ENCODE data around the gene FABP3. TPM values are rescaled to one million over a fixed set of nuclear protein-coding genes. Genes with fewer than 3 reads are reported as not detected.
A peak's percentile ranks its signal among the peaks of the same experiment; 100 is the strongest.

The FABP3 gene
- total RNA-seq, 6 donors from 2014 or later, result 4.2 to 98.9 (median 27.2) TPM

DNA sequence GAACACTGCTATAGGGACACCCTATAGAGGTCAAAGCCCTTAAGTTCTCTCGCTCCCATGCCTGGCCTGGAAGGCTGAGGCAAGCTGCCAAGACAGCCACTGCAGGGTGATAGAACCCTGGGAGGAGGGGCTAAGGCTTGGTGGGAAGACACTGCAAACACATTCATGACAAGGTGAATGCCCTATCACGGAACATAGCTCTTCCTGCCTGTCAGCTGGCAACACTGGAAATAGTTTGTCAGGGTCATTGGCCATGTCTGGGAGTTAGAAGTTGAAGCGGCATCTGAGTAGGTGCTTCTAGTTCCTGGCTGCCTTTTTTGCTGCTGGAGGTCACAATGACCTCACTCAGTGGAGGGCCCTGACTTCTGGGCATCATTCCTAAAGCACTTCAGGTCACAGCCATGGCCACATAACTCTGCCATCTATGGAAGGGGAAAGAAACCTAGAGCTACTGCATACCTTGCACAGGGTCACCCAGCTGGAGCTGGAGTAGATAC lies 4.2 kb downstream of the FABP3 start:
- DNase-seq (peak in 1 of 2 donors; percentile 64), ATAC-seq (ENCODE audit: low FRiP score in 2 of 2) (peak in 1 of 2 donors; percentile 24)
- H3K27ac ChIP-seq, result peak overlapping the region in 2 of 4 donors; percentile 30 to 65

DNA sequence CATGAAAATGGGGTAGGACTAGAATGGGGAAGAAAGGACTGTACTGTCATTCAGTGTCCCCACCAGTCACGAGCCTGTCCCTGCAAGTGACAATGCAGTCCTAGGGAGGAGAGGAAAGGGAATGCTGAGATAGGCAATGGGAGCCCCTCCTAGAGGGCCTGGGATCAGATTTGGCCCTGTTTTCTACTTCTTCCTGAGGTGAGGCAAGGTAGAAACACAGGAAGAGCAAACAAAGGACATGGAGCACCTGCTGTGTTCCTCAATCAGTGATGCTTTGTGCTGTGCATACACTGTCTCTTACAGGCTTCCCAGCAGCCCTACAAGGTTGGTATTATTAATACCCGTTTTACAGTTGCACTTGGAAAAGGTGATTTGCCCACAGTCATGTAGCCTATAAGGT lies 6.1 kb downstream of the FABP3 start:
- 83 to 98% methylated on average over 2 of the region's 2 CpGs for WGBS, 2 donors
- ATAC-seq (ENCODE audit: low FRiP score in 2 of 2) (no peak), DNase-seq (no peak)
- TF ChIP-seq, protein P1, sequence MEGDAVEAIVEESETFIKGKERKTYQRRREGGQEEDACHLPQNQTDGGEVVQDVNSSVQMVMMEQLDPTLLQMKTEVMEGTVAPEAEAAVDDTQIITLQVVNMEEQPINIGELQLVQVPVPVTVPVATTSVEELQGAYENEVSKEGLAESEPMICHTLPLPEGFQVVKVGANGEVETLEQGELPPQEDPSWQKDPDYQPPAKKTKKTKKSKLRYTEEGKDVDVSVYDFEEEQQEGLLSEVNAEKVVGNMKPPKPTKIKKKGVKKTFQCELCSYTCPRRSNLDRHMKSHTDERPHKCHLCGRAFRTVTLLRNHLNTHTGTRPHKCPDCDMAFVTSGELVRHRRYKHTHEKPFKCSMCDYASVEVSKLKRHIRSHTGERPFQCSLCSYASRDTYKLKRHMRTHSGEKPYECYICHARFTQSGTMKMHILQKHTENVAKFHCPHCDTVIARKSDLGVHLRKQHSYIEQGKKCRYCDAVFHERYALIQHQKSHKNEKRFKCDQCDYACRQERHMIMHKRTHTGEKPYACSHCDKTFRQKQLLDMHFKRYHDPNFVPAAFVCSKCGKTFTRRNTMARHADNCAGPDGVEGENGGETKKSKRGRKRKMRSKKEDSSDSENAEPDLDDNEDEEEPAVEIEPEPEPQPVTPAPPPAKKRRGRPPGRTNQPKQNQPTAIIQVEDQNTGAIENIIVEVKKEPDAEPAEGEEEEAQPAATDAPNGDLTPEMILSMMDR (IDR thresholded peaks at IDR 0.05), result no peak
- TF ChIP-seq POLR2A (IDR thresholded peaks at IDR 0.05), result no peak
- TF ChIP-seq POLR2AphosphoS5 (IDR thresholded peaks at IDR 0.05), result no peak
- TF ChIP-seq EP300 (IDR thresholded peaks at IDR 0.05), result no peak
- Histone ChIP-seq H3K4me1 (peaks cover 0 to 4% (median 3%) of the 10 kb centered on the region in 4 donors), H3K27ac (no peak overlapping the region), H3K36me3 (peaks cover 5 to 37% (median 17%) of the 10 kb centered on the region in 4 donors), H3K9me3 (no peaks in the 10 kb centered on the region), H3K27me3 (no peaks in the 10 kb centered on the region), H3K4me3 (no peak overlapping the region)

More for the DNA sequence above, 4.2 kb downstream of the FABP3 start:
- Histone ChIP-seq H3K27me3 (no peaks in the 10 kb centered on the region), H3K4me3 (no peak overlapping the region), H3K36me3 (peaks cover 5 to 21% (median 13%) of the 10 kb centered on the region in 4 donors), H3K9me3 (no peaks in the 10 kb centered on the region), H3K4me1 (peaks cover 11 to 20% (median 19%) of the 10 kb centered on the region in 4 donors)
- WGBS, 2 donors, result 48 to 61% methylated on average over 3 of the region's 3 CpGs
- TF ChIP-seq, protein P1 (IDR thresholded peaks at IDR 0.05), result no peak
- peak in 1 of 2 donors; percentile 15 for TF ChIP-seq POLR2AphosphoS5 (IDR thresholded peaks at IDR 0.05)
- no peak for TF ChIP-seq POLR2A (IDR thresholded peaks at IDR 0.05)
- TF ChIP-seq EP300 (IDR thresholded peaks at IDR 0.05), result no peak

- Histone ChIP-seq H3K4me3 (no peak overlapping the region), H3K4me1 (peaks cover 0 to 4% (median 2%) of the 10 kb centered on the region in 4 donors), H3K27ac (no peak overlapping the region), H3K27me3 (no peaks in the 10 kb centered on the region), H3K36me3 (peaks cover 5 to 50% (median 22%) of the 10 kb centered on the region in 4 donors), H3K9me3 (no peaks in the 10 kb centered on the region)
- DNase-seq (no peak), ATAC-seq (ENCODE audit: low FRiP score in 2 of 2) (no peak)
- TF ChIP-seq POLR2AphosphoS5 (IDR thresholded peaks at IDR 0.05) (no peak), POLR2A (IDR thresholded peaks at IDR 0.05) (no peak), EP300 (IDR thresholded peaks at IDR 0.05) (no peak)
- TF ChIP-seq, protein P1 (IDR thresholded peaks at IDR 0.05), result no peak
- 90 to 92% methylated on average over 3 of the region's 3 CpGs for WGBS, 2 donors
These were observed 8.2 kb downstream of the FABP3 start for GRCh38 chr1:31364561-31365250.

DNA sequence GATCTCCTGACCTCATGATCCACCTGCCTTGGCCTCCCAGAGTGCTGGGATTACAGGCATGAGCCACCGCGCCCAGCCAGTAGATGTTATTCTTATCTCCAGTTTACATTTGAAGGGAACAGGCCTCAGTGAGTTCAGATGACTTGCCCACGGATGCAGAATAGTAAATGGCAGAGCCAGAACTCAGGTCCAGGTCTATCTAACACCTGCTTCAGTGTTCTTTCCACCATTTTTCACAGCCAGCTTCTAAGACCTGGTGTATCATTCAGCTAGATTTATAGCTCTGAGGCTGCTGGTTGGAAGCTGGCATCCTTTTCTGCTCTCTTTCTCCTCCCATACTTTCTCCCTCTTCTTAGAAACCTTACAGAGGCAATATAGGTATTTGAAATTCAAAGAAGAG lies 10.8 kb downstream of the FABP3 start:
- H3K4me1 ChIP-seq, result no peaks in the 10 kb centered on the region
- no peak overlapping the region for H3K27ac ChIP-seq
- 95 to 100% methylated on average over 3 of the region's 3 CpGs for WGBS, 2 donors
- H3K9me3 ChIP-seq, result no peaks in the 10 kb centered on the region
- TF ChIP-seq, protein P1 (IDR thresholded peaks at IDR 0.05), result no peak
- TF ChIP-seq POLR2A (IDR thresholded peaks at IDR 0.05) (no peak), POLR2AphosphoS5 (IDR thresholded peaks at IDR 0.05) (no peak), EP300 (IDR thresholded peaks at IDR 0.05) (no peak)
- H3K4me3 ChIP-seq, result no peak overlapping the region
- peaks cover 5 to 60% (median 23%) of the 10 kb centered on the region in 4 donors for H3K36me3 ChIP-seq
- no peaks in the 10 kb centered on the region for H3K27me3 ChIP-seq
- no peak for ATAC-seq (ENCODE audit: low FRiP score in 2 of 2)
- no peak for DNase-seq
